ENCODE measurements around the gene PITPNB.

PITPNB gene

DNA sequence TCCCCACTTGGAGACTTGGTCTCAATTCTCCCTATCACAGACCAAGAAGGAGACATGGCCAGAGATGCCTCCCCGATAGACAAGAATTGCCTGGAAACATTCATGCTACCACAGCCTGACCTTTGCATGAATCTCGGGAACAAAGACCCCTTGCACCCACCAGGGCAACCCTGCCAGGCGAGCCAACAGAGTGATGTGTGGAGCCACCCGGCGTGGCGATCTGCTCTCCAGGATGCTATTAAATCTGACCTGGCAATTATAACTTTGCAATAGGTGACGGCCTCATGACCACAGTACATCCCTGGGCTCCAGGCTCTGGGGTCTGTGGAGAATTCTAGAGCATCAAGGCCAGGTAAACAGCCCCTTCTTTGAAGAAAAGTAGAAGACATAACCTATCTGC, 86.5 kb downstream of the PITPNB start:
- Histone ChIP-seq H3K36me3 (ENCODE audit: control insufficient read depth, insufficient read depth, low read length) (no peaks in the 10 kb centered on the region), H2AFZ (no peak overlapping the region), H3K4me3 (ENCODE audit: low read depth, low read length) (no peak overlapping the region), H3K9ac (no peak overlapping the region), H3K4me1 (no peaks in the 10 kb centered on the region), H3K9me3 (ENCODE audit: control insufficient read depth, low read length) (no peaks in the 10 kb centered on the region), H3K27me3 (ENCODE audit: control insufficient read depth, insufficient read depth, low read length) (no peaks in the 10 kb centered on the region), H3K79me2 (no peaks in the 10 kb centered on the region), H3K4me2 (ENCODE audit: low read length) (no peak overlapping the region), H3K27ac (no peak overlapping the region)
- TF ChIP-seq, protein P1, sequence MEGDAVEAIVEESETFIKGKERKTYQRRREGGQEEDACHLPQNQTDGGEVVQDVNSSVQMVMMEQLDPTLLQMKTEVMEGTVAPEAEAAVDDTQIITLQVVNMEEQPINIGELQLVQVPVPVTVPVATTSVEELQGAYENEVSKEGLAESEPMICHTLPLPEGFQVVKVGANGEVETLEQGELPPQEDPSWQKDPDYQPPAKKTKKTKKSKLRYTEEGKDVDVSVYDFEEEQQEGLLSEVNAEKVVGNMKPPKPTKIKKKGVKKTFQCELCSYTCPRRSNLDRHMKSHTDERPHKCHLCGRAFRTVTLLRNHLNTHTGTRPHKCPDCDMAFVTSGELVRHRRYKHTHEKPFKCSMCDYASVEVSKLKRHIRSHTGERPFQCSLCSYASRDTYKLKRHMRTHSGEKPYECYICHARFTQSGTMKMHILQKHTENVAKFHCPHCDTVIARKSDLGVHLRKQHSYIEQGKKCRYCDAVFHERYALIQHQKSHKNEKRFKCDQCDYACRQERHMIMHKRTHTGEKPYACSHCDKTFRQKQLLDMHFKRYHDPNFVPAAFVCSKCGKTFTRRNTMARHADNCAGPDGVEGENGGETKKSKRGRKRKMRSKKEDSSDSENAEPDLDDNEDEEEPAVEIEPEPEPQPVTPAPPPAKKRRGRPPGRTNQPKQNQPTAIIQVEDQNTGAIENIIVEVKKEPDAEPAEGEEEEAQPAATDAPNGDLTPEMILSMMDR (IDR thresholded peaks at IDR 0.05) = no peak

DNA sequence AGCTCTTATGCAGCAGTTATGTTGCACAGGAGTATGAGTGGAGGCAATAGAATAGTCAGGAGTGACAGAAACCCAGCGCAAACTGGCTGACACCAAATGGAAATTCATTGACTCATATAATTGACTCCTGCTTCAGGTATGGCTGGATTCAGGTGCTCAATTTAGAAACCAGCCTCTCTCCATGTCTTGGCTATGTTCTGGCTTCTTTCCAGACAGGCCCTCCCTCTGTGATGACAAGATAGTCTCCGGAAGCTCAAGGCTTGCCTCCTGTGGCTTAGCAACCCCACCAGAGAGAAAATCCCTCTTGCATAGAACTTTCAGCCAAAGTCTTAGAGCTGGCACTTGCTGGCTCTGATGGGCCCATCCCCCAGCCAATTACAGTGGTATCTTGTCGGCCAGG, 89.4 kb downstream of the PITPNB start:
- no peaks in the 10 kb centered on the region for H3K79me2 ChIP-seq
- H3K9me3 ChIP-seq (ENCODE audit: control insufficient read depth, low read length) = no peaks in the 10 kb centered on the region
- H3K27ac ChIP-seq = no peak overlapping the region
- H2AFZ ChIP-seq = no peak overlapping the region
- TF ChIP-seq, protein P1 (IDR thresholded peaks at IDR 0.05) = no peak
- no peaks in the 10 kb centered on the region for H3K36me3 ChIP-seq (ENCODE audit: control insufficient read depth, insufficient read depth, low read length)
- H3K4me2 ChIP-seq (ENCODE audit: low read length) = no peak overlapping the region
- no peak overlapping the region for H3K9ac ChIP-seq
- no peaks in the 10 kb centered on the region for H3K27me3 ChIP-seq (ENCODE audit: control insufficient read depth, insufficient read depth, low read length)
- H3K4me1 ChIP-seq = no peaks in the 10 kb centered on the region
- H3K4me3 ChIP-seq (ENCODE audit: low read depth, low read length) = no peak overlapping the region

DNA sequence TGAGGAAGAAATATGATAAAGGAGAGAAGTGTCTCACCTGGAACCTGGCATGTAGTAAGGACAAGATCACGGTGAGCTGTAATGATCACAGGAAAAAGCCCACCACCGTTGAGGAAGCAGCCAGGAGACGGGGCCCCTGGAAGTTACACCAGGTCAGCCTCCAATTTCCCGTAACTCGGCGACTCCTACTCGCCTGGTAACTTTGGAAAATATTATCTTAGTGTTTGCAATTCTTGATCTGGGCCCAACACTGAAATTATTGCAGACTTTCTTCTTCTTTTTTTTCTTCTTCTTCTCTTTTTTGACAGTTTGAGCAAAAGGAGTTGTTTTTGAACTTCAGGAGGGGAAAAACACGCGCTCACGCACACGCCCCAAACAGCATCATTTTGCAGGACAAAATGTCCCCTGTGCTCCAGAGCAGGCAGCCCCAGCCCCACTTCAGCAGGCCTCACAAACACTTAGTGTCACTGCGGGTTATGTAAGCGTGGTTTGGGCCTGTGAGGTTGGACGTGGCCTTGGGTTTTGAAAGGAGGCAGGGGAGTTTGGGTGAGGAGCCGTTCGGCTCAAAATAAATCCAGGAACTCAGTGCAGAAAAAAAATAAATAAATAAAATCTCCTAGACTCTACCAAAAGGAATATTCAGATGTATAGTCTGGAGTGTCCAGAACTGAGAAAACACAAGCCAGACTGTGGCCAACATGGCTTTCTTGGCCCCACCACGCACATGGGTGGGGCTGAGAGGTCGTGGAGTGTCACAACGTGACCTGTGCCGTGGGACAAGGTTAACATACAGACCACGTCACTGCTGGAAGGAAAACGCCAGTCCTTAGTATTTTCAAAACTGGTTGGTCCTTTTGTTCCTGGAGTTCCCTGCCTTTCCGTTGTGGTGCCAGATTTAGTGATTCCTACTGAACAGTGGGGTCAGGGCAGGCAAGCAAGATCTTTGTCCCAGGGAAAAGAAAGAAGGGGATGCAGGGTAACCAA, 91.2 kb downstream of the PITPNB start:
- TF ChIP-seq, protein P1 (IDR thresholded peaks at IDR 0.05) = no peak
- no peaks in the 10 kb centered on the region for H3K4me1 ChIP-seq
- no peaks in the 10 kb centered on the region for H3K9me3 ChIP-seq (ENCODE audit: control insufficient read depth, low read length)
- no peaks in the 10 kb centered on the region for H3K27me3 ChIP-seq (ENCODE audit: control insufficient read depth, insufficient read depth, low read length)
- no peaks in the 10 kb centered on the region for H3K36me3 ChIP-seq (ENCODE audit: control insufficient read depth, insufficient read depth, low read length)
- H3K79me2 ChIP-seq = no peaks in the 10 kb centered on the region
- H3K4me3 ChIP-seq (ENCODE audit: low read depth, low read length) = no peak overlapping the region
- H3K9ac ChIP-seq = no peak overlapping the region
- no peak overlapping the region for H2AFZ ChIP-seq
- no peak overlapping the region for H3K27ac ChIP-seq
- H3K4me2 ChIP-seq (ENCODE audit: low read length) = no peak overlapping the region

DNA sequence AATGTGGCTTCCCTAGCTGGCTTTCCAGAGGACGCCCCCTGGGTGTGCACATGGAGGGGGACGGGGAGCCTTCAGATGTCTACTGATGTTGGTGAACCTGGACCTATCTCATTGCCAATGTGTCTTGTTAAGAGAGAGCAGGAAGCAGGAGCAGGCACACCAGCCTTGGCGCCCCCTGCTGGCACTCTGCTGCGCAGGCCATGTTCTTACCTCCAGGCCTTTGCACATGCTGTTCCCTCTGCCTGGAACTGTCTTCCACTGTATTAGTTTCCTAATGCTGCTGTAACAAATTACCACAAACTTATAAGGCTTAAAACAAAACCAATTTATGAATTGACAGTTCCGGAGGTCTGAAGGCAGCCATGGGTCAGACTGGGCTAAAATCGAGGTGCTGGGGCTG, 93.9 kb downstream of the PITPNB start:
- H3K27ac ChIP-seq = no peak overlapping the region
- no peaks in the 10 kb centered on the region for H3K9me3 ChIP-seq (ENCODE audit: control insufficient read depth, low read length)
- no peaks in the 10 kb centered on the region for H3K27me3 ChIP-seq (ENCODE audit: control insufficient read depth, insufficient read depth, low read length)
- no peak overlapping the region for H2AFZ ChIP-seq
- no peak overlapping the region for H3K9ac ChIP-seq
- H3K79me2 ChIP-seq = no peaks in the 10 kb centered on the region
- no peaks in the 10 kb centered on the region for H3K36me3 ChIP-seq (ENCODE audit: control insufficient read depth, insufficient read depth, low read length)
- no peak overlapping the region for H3K4me2 ChIP-seq (ENCODE audit: low read length)
- H3K4me3 ChIP-seq (ENCODE audit: low read depth, low read length) = no peak overlapping the region
- H3K4me1 ChIP-seq = no peaks in the 10 kb centered on the region
- TF ChIP-seq, protein P1 (IDR thresholded peaks at IDR 0.05) = no peak
